WI38 (cell line): ENCODE results near the gene RFX7.
"Not testable (repeated sequence)": the region's sequence is repeated elsewhere in the genome, so short reads cannot be mapped to it uniquely, and the experiment has no call there.

ENCODE experiments used
- H3K4me3 ChIP-seq: 2 replicates; pipeline ENCODE4 v1.5.1; 2011; ENCODE audit warnings: low read depth, mild to moderate bottlenecking, control low read depth, low read length
- CTCF ChIP-seq: IDR thresholded peaks from 2 replicates; pipeline ENCODE4 v1.5.1; 2012; ENCODE audit warnings: low read depth, mild to moderate bottlenecking, control low read depth, low read length

RFX7 gene

GRCh38 chr15:56156877-56157276, 86.8 kb downstream of the RFX7 start:
- no peak overlapping the region for H3K4me3 ChIP-seq
- no peak for TF ChIP-seq CTCF

GRCh38 chr15:56155278-56155677, 88.4 kb downstream of the RFX7 start:
- H3K4me3 ChIP-seq: not testable (repeated sequence)

GRCh38 chr15:56154768-56155167, 88.9 kb downstream of the RFX7 start:
- not testable (repeated sequence) for H3K4me3 ChIP-seq

GRCh38 chr15:56150204-56150603, 93.5 kb downstream of the RFX7 start:
- TF ChIP-seq CTCF: no peak
- H3K4me3 ChIP-seq: no peak overlapping the region

- no peak for TF ChIP-seq CTCF
- H3K4me3 ChIP-seq: no peak overlapping the region
Observed at GRCh38 chr15:56148064-56148463, 95.6 kb downstream of the RFX7 start.

GRCh38 chr15:56146756-56147155, 96.9 kb downstream of the RFX7 start:
- H3K4me3 ChIP-seq: no peak overlapping the region

GRCh38 chr15:56128081-56128480, 115.6 kb downstream of the RFX7 start:
- no peak overlapping the region for H3K4me3 ChIP-seq
- no peak for TF ChIP-seq CTCF

More at GRCh38 chr15:56146756-56147155, 96.9 kb downstream of the RFX7 start:
- no peak for TF ChIP-seq CTCF

GRCh38 chr15:56126409-56126808, 117.3 kb downstream of the RFX7 start:
- no peak for TF ChIP-seq CTCF
- H3K4me3 ChIP-seq: no peak overlapping the region

GRCh38 chr15:56124391-56124790, 119.3 kb downstream of the RFX7 start:
- no peak for TF ChIP-seq CTCF
- no peak overlapping the region for H3K4me3 ChIP-seq
